Keratinocyte (primary cell): ENCODE results near the gene RNF212B. TPM values are rescaled to one million over a fixed set of nuclear protein-coding genes. Genes with fewer than 3 reads are reported as not detected.
A peak's percentile ranks its signal among the peaks of the same experiment; 100 is the strongest.

Source experiments
- DNase-seq: peaks from one replicate; pipeline ENCODE4 v3.0.0-alpha.2; 2011; ENCODE audit warnings: low read depth, missing footprints, low spot score
- FAIRE-seq: peaks from 2 replicates; lab custom pipeline; 2011; peaks lifted over from hg19 to GRCh38; lab: Jason Lieb, UNC
- H2AFZ ChIP-seq: 2 replicates; pipeline ENCODE4 v1.6.0; 2012; ENCODE audit warnings: low read length, control low read depth, inconsistent platforms; ENCODE audit not compliant: control insufficient read depth
- H3K27ac ChIP-seq: 2 replicates; pipeline ENCODE4 v1.5.1; 2011; ENCODE audit warnings: low read length; ENCODE audit not compliant: control insufficient read depth, insufficient read depth
- H3K27me3 ChIP-seq: 3 replicates; pipeline ENCODE4 v1.6.0; 2011; ENCODE audit warnings: low read length; ENCODE audit not compliant: control insufficient read depth, insufficient read depth; ENCODE audit errors: extremely low read depth
- H3K36me3 ChIP-seq, 2 experiments: 2 replicates in 1 of 2; 3 replicates in 1 of 2; pipeline ENCODE4 v1.5.1; 2011; ENCODE audit warnings: low read length in 2 of 2, mild to moderate bottlenecking in 1 of 2; ENCODE audit not compliant: control insufficient read depth in 2 of 2, insufficient read depth in 2 of 2; ENCODE audit errors: extremely low read depth in 1 of 2
- H3K4me1 ChIP-seq: 3 replicates; pipeline ENCODE4 v1.5.1; 2011; ENCODE audit warnings: low read length; ENCODE audit not compliant: control insufficient read depth, insufficient read depth; ENCODE audit errors: extremely low read depth
- H3K4me2 ChIP-seq: 3 replicates; pipeline ENCODE4 v1.6.0; 2011; ENCODE audit warnings: low read depth, low read length; ENCODE audit not compliant: control insufficient read depth, insufficient read depth; ENCODE audit errors: extremely low read depth
- H3K4me3 ChIP-seq, 3 experiments: fragments of 200-600 bp in 1 of 3; sonication (generic) in 1 of 3; 2 replicates in 2 of 3; 3 replicates in 1 of 3; pipeline ENCODE4 v1.5.1; 2011 to 2016; ENCODE audit warnings: low read length in 3 of 3, mild to moderate bottlenecking in 3 of 3, control low read depth in 2 of 3, inconsistent platforms in 1 of 3, low read depth in 1 of 3, mixed read lengths in 1 of 3, mixed run types in 1 of 3, moderate library complexity in 1 of 3; ENCODE audit not compliant: control insufficient read depth in 2 of 3, insufficient read depth in 2 of 3; ENCODE audit errors: extremely low read depth in 1 of 3
- H3K79me2 ChIP-seq: 2 replicates; pipeline ENCODE4 v1.6.0; 2012; ENCODE audit warnings: low read length; ENCODE audit not compliant: control insufficient read depth, insufficient read depth
- H3K9ac ChIP-seq: 3 replicates; pipeline ENCODE4 v1.6.0; 2011; ENCODE audit warnings: low read length; ENCODE audit not compliant: control insufficient read depth, insufficient read depth; ENCODE audit errors: extremely low read depth
- H3K9me1 ChIP-seq: 3 replicates; pipeline ENCODE4 v1.6.0; 2011; ENCODE audit warnings: low read length; ENCODE audit not compliant: control insufficient read depth, insufficient read depth; ENCODE audit errors: extremely low read depth
- H3K9me3 ChIP-seq: 2 replicates; pipeline ENCODE4 v1.5.1; 2012; ENCODE audit warnings: low read depth, low read length; ENCODE audit not compliant: control insufficient read depth
- H4K20me1 ChIP-seq: 3 replicates; pipeline ENCODE4 v1.6.0; 2011; ENCODE audit warnings: low read length; ENCODE audit not compliant: control insufficient read depth, insufficient read depth; ENCODE audit errors: extremely low read depth
- EZH2 ChIP-seq: IDR thresholded peaks from one replicate; pipeline ENCODE4 v1.6.1; 2012; ENCODE audit warnings: inconsistent platforms, mild to moderate bottlenecking, low read length, moderate library complexity
- dilution Hi-C: fragments of 300-500 bp; cut with MboI; formaldehyde crosslinking; loops from one replicate; pipeline ENCODE4 v1.7.0; 2020; ENCODE audit warnings: low sequenced_read_pairs; ENCODE audit not compliant: extremely low pct_ligation_motif_present
- polyA plus RNA-seq, 5 experiments: library from polyadenylated mRNA; depleted of rRNA in 3 of 5; stranded (reverse) in 3 of 5; stranded (forward) in 1 of 5; unstranded in 1 of 5; fragments of >200 nt; gene quantifications; 1 replicate in 1 of 5; 2 replicates in 3 of 5; 3 replicates in 1 of 5; pipeline versions ENCODE4 v1.2.1 to v1.2.3, GENCODE V29; 2011 to 2012; ENCODE audit warnings: missing spikeins in 2 of 5, low read depth in 1 of 5, low replicate concordance in 1 of 5
- TF ChIP-seq, protein P1 (sequence below), 3 experiments: IDR thresholded peaks in 1 of 3; conservative IDR thresholded peaks in 1 of 3; optimal IDR thresholded peaks in 1 of 3; 2 replicates in 2 of 3; 3 replicates in 1 of 3; pipeline versions ENCODE3 to v1.5.1; 2011; ENCODE audit warnings: low read length in 3 of 3, mild to moderate bottlenecking in 3 of 3, moderate library complexity in 2 of 3, control low read depth in 1 of 3, inconsistent platforms in 1 of 3; ENCODE audit not compliant: insufficient read depth in 2 of 3; ENCODE audit errors: extremely low read depth in 1 of 3

Gene RNF212B
- polyA plus RNA-seq, 1 donor (not counting 4 experiments of a cell fraction or from before 2014, with no cell fraction given), result not detected

DNA sequence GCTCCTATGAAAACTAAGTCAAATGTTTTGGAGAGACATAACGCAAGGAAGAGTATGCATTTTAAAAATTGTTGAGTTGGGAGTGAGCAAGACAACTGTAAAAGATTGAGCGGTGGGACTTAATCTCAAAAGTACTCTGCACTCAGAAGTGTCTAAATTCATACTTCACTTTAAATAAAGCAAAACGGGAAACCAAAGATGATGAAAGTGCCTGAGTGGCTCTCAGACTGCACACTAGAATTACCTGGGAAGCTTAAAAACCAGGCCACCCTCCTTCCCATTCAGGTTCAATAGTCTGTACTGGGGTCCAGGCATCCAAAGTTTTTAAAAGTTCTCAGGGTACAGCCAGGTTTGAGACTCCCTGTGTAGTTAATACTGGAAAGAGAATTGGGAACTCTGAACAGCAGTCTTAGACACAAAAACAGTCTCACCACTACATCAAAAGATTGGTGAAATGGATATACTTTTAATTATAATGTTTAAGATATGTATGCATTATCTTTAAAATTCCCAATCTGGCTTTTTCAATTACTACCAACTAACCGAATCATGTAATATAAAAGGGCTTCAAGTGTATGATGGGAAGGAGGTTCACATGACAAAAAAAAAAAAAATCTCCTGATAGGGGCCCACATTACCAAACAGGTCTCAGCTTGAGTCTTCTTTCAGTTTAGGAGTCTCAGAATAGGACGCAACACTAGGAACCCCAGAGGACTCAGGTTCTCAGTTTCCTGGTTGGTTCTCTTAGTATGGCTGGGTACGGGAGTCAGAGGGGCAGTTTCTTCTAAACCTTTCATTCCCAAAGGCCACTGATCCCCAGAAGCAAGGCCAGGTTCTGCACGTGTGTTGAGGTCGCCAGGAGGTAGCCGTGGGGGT is 47.2 kb downstream of the RNF212B start:
- peaks cover 49% of the 10 kb centered on the region for H3K79me2 ChIP-seq
- peak overlapping the region; percentile 94 for H3K4me2 ChIP-seq
- H3K27me3 ChIP-seq, result no peaks in the 10 kb centered on the region
- H3K4me3 ChIP-seq, result peak overlapping the region; percentile 77 to 97 (median 96)
- H4K20me1 ChIP-seq, result no peaks in the 10 kb centered on the region
- H3K36me3 ChIP-seq, result peaks cover 6 to 7% of the 10 kb centered on the region in 2 experiments
- dilution Hi-C loops, result no loop called here
- H3K4me1 ChIP-seq, result peaks cover 14% of the 10 kb centered on the region
- no peaks in the 10 kb centered on the region for H3K9me1 ChIP-seq
- peak overlapping the region; percentile 94 for H3K9ac ChIP-seq
- H2AFZ ChIP-seq, result peak overlapping the region; percentile 78
- peak overlapping the region; percentile 95 for H3K27ac ChIP-seq
- no peaks in the 10 kb centered on the region for H3K9me3 ChIP-seq
- FAIRE-seq, result no peak
- TF ChIP-seq, protein P1, sequence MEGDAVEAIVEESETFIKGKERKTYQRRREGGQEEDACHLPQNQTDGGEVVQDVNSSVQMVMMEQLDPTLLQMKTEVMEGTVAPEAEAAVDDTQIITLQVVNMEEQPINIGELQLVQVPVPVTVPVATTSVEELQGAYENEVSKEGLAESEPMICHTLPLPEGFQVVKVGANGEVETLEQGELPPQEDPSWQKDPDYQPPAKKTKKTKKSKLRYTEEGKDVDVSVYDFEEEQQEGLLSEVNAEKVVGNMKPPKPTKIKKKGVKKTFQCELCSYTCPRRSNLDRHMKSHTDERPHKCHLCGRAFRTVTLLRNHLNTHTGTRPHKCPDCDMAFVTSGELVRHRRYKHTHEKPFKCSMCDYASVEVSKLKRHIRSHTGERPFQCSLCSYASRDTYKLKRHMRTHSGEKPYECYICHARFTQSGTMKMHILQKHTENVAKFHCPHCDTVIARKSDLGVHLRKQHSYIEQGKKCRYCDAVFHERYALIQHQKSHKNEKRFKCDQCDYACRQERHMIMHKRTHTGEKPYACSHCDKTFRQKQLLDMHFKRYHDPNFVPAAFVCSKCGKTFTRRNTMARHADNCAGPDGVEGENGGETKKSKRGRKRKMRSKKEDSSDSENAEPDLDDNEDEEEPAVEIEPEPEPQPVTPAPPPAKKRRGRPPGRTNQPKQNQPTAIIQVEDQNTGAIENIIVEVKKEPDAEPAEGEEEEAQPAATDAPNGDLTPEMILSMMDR (optimal IDR thresholded peaks at IDR 0.05 in 1 of 3, IDR thresholded peaks at IDR 0.05 in 1 of 3, conservative IDR thresholded peaks at IDR 0.05 in 1 of 3; ENCODE audit: extremely low read depth in 1 of 3, insufficient read depth in 2 of 3, low read length in 3 of 3), result no peak
- TF ChIP-seq EZH2, result no peak
- no peak for DNase-seq

DNA sequence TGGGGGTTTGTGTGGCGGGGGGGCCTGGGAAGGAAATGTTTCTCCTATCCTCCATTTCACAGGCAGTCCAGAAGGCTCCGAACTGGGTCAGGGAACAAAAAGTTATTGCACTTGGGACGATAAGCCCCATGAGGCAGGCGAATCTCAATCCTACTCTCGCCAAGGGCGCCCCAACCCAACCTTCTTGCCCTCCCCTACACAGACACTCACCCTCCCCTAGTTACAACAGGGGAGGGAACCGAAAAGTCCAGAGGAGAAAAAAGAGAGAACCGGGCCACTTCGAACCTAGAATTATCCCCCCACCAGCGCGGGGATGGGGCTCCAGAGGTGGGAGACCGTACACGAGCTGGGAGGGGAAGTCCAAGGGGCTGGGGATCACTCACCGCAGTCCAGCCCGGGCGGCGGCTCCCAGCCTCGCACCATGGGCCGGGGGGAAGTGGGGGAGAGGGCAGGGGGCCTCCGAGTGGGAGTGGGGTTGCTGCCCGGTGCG is 47.8 kb downstream of the RNF212B start:
- Histone ChIP-seq H3K9ac (peak overlapping the region; percentile 94), H3K9me3 (no peaks in the 10 kb centered on the region), H3K36me3 (peaks cover 6 to 7% of the 10 kb centered on the region in 2 experiments), H2AFZ (peak overlapping the region; percentile 78), H3K4me2 (peak overlapping the region; percentile 94), H3K4me1 (peaks cover 14% of the 10 kb centered on the region), H3K9me1 (no peaks in the 10 kb centered on the region), H3K27ac (peak overlapping the region; percentile 95), H3K4me3 (peak overlapping the region; percentile 77 to 97 (median 96)), H3K79me2 (peaks cover 43% of the 10 kb centered on the region), H4K20me1 (no peaks in the 10 kb centered on the region), H3K27me3 (no peaks in the 10 kb centered on the region)
- dilution Hi-C loops, result no loop called here
- FAIRE-seq (no peak), DNase-seq (no peak)
- TF ChIP-seq EZH2, result no peak
- TF ChIP-seq, protein P1 (optimal IDR thresholded peaks at IDR 0.05 in 1 of 3, IDR thresholded peaks at IDR 0.05 in 1 of 3, conservative IDR thresholded peaks at IDR 0.05 in 1 of 3; ENCODE audit: extremely low read depth in 1 of 3, insufficient read depth in 2 of 3, low read length in 3 of 3), result no peak
